HEK293 (cell line): ENCODE measurements around the gene SNAPC4.

ENCODE experiments used
- CTCF ChIA-PET: fragments of 350-600 bp; formaldehyde crosslinking; extraction: SDS; loops from one replicate; lab custom pipeline; 2021; ENCODE audit warnings: antibody characterized with exemption; lab: Yijun Ruan, JAX
- POLR2A ChIA-PET: fragments of 300-600 bp; formaldehyde crosslinking; extraction: SDS; loops from one replicate; lab custom pipeline; 2020; ENCODE audit warnings: antibody characterized with exemption, inconsistent platforms; lab: Yijun Ruan, JAX
- H3K27ac ChIP-seq: fragments of 200-500 bp; sonication (Bioruptor generic); 2 replicates; pipeline ENCODE4 v1.5.1; 2014; ENCODE audit warnings: low read depth, low read length, control low read depth, inconsistent platforms; ENCODE audit errors: extremely low read depth
- H3K36me3 ChIP-seq, 2 experiments: fragments of 200-500 bp in 1 of 2; sonication (Bioruptor generic) in 1 of 2; 1 replicate in 1 of 2; 2 replicates in 1 of 2; pipeline ENCODE4 v1.5.1; 2014 to 2017; ENCODE audit warnings: inconsistent platforms in 2 of 2, low read length in 2 of 2; ENCODE audit not compliant: control insufficient read depth in 2 of 2, insufficient read depth in 1 of 2
- H3K4me1 ChIP-seq: fragments of 200-500 bp; sonication (Bioruptor generic); 2 replicates; pipeline ENCODE4 v1.5.1; 2014; ENCODE audit warnings: mild to moderate bottlenecking, low read length, inconsistent platforms; ENCODE audit not compliant: control insufficient read depth, insufficient read depth
- H3K4me3 ChIP-seq: 2 replicates; pipeline ENCODE4 v1.5.1; 2011; ENCODE audit warnings: low read depth, mild to moderate bottlenecking, control low read depth, low read length, moderate library complexity
- H3K9me3 ChIP-seq: fragments of 200-500 bp; sonication (Bioruptor generic); 2 replicates; pipeline ENCODE4 v1.5.1; 2014; ENCODE audit warnings: low read depth, low read length, inconsistent platforms; ENCODE audit not compliant: control insufficient read depth, insufficient read depth
- BCL11B ChIP-seq: fragments of 450-650 bp; formaldehyde crosslinking; IDR thresholded peaks from 2 replicates; pipeline ENCODE4 v1.5.1; 2016; ENCODE audit warnings: low read depth, missing biosample characterization, missing genetic modification characterization
- EGR2 ChIP-seq: fragments of 450-650 bp; formaldehyde crosslinking; IDR thresholded peaks from 2 replicates; pipeline ENCODE4 v1.5.1; 2016; ENCODE audit warnings: low read depth, missing biosample characterization, missing genetic modification characterization
- FEZF1 ChIP-seq: fragments of 450-650 bp; formaldehyde crosslinking; IDR thresholded peaks from 2 replicates; pipeline ENCODE4 v1.5.1; 2016; ENCODE audit warnings: missing biosample characterization, missing genetic modification characterization
- GLI4 ChIP-seq: fragments of 450-650 bp; formaldehyde crosslinking; IDR thresholded peaks from 2 replicates; pipeline ENCODE4 v1.5.1; 2016; ENCODE audit warnings: missing biosample characterization, missing genetic modification characterization
- GLIS2 ChIP-seq: fragments of 450-650 bp; formaldehyde crosslinking; IDR thresholded peaks from 2 replicates; pipeline ENCODE4 v1.5.1; 2016; ENCODE audit warnings: missing biosample characterization, missing genetic modification characterization
- KLF1 ChIP-seq: fragments of 450-650 bp; formaldehyde crosslinking; IDR thresholded peaks from 2 replicates; pipeline ENCODE4 v1.5.1; 2016; ENCODE audit warnings: missing biosample characterization, missing genetic modification characterization
- MEIS1 ChIP-seq: sonication (generic); formaldehyde crosslinking; IDR thresholded peaks from 2 replicates; pipeline ENCODE4 v1.8.1; 2022; ENCODE audit warnings: missing genetic modification reagents, mild to moderate bottlenecking, borderline replicate concordance
- ZBTB1 ChIP-seq: fragments of 450-650 bp; formaldehyde crosslinking; IDR thresholded peaks from 2 replicates; pipeline ENCODE4 v1.5.1; 2016; ENCODE audit warnings: missing biosample characterization, missing genetic modification characterization
- ZBTB21 ChIP-seq: fragments of 450-650 bp; formaldehyde crosslinking; IDR thresholded peaks from 2 replicates; pipeline ENCODE4 v1.5.1; 2017; ENCODE audit warnings: missing biosample characterization, missing genetic modification characterization
- ZNF133 ChIP-seq: fragments of 450-650 bp; formaldehyde crosslinking; IDR thresholded peaks from 2 replicates; pipeline ENCODE4 v1.5.1; 2016; ENCODE audit warnings: missing biosample characterization, missing genetic modification characterization
- ZNF23 ChIP-seq: fragments of 450-650 bp; formaldehyde crosslinking; IDR thresholded peaks from 2 replicates; pipeline ENCODE4 v1.5.1; 2016; ENCODE audit warnings: missing biosample characterization, missing genetic modification characterization, borderline replicate concordance
- ZNF24 ChIP-seq: fragments of 450-650 bp; formaldehyde crosslinking; IDR thresholded peaks from 2 replicates; pipeline ENCODE4 v1.5.1; 2016; ENCODE audit warnings: missing biosample characterization, missing genetic modification characterization
- ZNF266 ChIP-seq: fragments of 450-650 bp; formaldehyde crosslinking; IDR thresholded peaks from 2 replicates; pipeline ENCODE4 v1.5.1; 2016; ENCODE audit warnings: missing biosample characterization, missing genetic modification characterization, low read depth
- ZNF423 ChIP-seq: fragments of 450-650 bp; formaldehyde crosslinking; IDR thresholded peaks from 2 replicates; pipeline ENCODE4 v1.5.1; 2016; ENCODE audit warnings: missing biosample characterization, missing genetic modification characterization
- ZNF558 ChIP-seq: fragments of 450-650 bp; formaldehyde crosslinking; IDR thresholded peaks from 2 replicates; pipeline ENCODE4 v1.5.1; 2016; ENCODE audit warnings: missing biosample characterization, missing genetic modification characterization
- ZNF571 ChIP-seq: fragments of 450-650 bp; formaldehyde crosslinking; IDR thresholded peaks from 2 replicates; pipeline ENCODE4 v1.5.0; 2017; ENCODE audit warnings: missing biosample characterization, missing genetic modification characterization
- ZNF660 ChIP-seq: fragments of 450-650 bp; IDR thresholded peaks from 2 replicates; pipeline ENCODE4 v1.5.1; 2018; ENCODE audit warnings: missing biosample characterization, mild to moderate bottlenecking, missing genetic modification characterization
- TF ChIP-seq, protein P1 (sequence below): fragments of 450-650 bp; formaldehyde crosslinking; IDR thresholded peaks from 2 replicates; pipeline ENCODE4 v1.5.1; 2016; ENCODE audit warnings: missing biosample characterization, missing genetic modification characterization
- TF ChIP-seq, protein P2 (sequence below): fragments of 450-650 bp; formaldehyde crosslinking; IDR thresholded peaks from 2 replicates; pipeline ENCODE4 v1.5.1; 2016; ENCODE audit warnings: missing biosample characterization, missing genetic modification characterization
- TF ChIP-seq, protein P3 (sequence below): fragments of 450-650 bp; formaldehyde crosslinking; IDR thresholded peaks from 2 replicates; pipeline ENCODE4; 2016; ENCODE audit warnings: missing biosample characterization, missing genetic modification characterization
- TF ChIP-seq, protein P4 (sequence below): fragments of 450-650 bp; formaldehyde crosslinking; IDR thresholded peaks from 2 replicates; pipeline ENCODE4 v1.5.1; 2016; ENCODE audit warnings: missing biosample characterization, missing genetic modification characterization, borderline replicate concordance

SNAPC4 gene

DNA sequence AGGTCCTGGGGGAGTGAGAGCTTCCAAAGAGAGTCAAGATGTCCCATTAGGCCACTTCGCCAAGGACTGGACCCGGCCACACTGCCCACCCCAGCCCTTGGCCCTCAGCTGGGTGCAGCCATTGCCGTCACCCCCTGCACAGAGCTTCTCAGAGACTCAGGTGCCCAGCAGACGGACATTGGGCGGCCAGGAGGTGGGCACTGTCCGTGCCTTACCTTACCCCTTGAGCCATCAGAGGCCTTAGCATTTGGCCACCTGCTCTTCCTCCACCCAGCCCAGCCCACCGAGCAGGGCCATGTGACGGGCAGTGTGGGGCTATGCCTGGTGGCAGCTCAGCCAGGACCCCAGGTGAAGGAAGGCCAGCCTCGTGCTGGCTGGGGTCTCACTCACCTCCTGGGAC, 33.1 kb downstream of the SNAPC4 start:
- CTCF ChIA-PET: interaction anchor here (0.7 to 2.3 kb wide), 5 partner anchors 27 to 265 kb away, joined by 3 to 9 read pairs (median 7); no protein-coding TSS in a partner anchor

DNA sequence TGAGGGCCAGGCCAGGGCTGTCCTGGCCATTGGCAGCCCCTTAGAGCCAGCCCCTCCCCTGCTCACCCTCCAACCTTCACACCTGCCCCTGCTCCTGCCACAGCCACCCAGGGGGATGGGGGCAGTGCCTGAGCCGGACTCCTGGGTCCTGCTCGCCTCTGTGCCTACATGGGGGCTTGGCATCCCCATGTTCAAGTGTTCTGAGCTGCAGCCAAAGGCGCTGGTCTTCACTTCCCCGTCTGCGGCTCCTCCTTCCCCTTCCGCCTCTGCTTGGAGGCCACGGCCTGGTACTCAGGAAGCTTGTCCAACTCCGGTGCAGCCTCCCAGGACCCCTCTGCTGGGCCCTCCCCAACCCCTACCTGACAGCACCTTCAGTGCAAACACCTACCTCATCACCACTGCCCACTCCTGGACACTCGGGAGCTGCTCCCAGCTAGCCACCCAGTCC, 34.2 kb downstream of the SNAPC4 start:
- ChIA-PET CTCF (interaction anchor here (0.7 to 2.3 kb wide), 4 partner anchors 11 to 53 kb away, joined by 3 to 9 read pairs (median 8); no protein-coding TSS in a partner anchor), POLR2A (interaction anchor here (0.5 to 1.7 kb wide), 8 partner anchors 9 to 89 kb away, joined by 3 to 7 read pairs (median 3); no protein-coding TSS in a partner anchor)
- Histone ChIP-seq H3K4me3 (no peak overlapping the region), H3K27ac (no peak overlapping the region), H3K4me1 (no peaks in the 10 kb centered on the region; the same call in 1 of the 2 replicates), H3K36me3 (no peaks in the 10 kb centered on the region), H3K9me3 (no peaks in the 10 kb centered on the region)
- TF ChIP-seq ZNF133 (tag by site-specific recombination): no peak
- TF ChIP-seq, protein P1, sequence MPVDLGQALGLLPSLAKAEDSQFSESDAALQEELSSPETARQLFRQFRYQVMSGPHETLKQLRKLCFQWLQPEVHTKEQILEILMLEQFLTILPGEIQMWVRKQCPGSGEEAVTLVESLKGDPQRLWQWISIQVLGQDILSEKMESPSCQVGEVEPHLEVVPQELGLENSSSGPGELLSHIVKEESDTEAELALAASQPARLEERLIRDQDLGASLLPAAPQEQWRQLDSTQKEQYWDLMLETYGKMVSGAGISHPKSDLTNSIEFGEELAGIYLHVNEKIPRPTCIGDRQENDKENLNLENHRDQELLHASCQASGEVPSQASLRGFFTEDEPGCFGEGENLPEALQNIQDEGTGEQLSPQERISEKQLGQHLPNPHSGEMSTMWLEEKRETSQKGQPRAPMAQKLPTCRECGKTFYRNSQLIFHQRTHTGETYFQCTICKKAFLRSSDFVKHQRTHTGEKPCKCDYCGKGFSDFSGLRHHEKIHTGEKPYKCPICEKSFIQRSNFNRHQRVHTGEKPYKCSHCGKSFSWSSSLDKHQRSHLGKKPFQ (tag by site-specific recombination): no peak
- TF ChIP-seq ZBTB1: no peak
- TF ChIP-seq, protein P2, sequence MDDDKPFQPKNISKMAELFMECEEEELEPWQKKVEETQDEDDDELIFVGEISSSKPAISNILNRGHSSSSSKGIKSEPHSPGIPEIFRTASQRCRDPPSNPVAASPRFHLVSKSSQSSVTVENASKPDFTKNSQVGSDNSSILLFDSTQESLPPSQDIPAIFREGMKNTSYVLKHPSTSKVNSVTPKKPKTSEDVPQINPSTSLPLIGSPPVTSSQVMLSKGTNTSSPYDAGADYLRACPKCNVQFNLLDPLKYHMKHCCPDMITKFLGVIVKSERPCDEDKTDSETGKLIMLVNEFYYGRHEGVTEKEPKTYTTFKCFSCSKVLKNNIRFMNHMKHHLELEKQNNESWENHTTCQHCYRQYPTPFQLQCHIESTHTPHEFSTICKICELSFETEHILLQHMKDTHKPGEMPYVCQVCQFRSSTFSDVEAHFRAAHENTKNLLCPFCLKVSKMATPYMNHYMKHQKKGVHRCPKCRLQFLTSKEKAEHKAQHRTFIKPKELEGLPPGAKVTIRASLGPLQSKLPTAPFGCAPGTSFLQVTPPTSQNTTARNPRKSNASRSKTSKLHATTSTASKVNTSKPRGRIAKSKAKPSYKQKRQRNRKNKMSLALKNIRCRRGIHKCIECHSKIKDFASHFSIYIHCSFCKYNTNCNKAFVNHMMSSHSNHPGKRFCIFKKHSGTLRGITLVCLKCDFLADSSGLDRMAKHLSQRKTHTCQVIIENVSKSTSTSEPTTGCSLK (tag by site-specific recombination): no peak
- no peak for TF ChIP-seq ZNF24 (tag by site-specific recombination)
- TF ChIP-seq MEIS1 (CRISPR knock-in tag): no peak
- TF ChIP-seq, protein P3, sequence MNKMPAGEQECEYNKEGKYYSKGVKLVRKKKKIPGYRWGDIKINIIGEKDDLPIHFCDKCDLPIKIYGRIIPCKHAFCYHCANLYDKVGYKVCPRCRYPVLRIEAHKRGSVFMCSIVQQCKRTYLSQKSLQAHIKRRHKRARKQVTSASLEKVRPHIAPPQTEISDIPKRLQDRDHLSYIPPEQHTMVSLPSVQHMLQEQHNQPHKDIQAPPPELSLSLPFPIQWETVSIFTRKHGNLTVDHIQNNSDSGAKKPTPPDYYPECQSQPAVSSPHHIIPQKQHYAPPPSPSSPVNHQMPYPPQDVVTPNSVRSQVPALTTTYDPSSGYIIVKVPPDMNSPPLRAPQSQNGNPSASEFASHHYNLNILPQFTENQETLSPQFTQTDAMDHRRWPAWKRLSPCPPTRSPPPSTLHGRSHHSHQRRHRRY (tag by site-specific recombination): no peak
- no peak for TF ChIP-seq BCL11B (tag by site-specific recombination)

More for the DNA sequence above, 33.1 kb downstream of the SNAPC4 start:
- no peak for TF ChIP-seq ZNF571 (tag by site-specific recombination)
- no peak for TF ChIP-seq ZNF133 (tag by site-specific recombination)
- no peak for TF ChIP-seq ZNF266 (tag by site-specific recombination)
- H3K4me3 ChIP-seq: no peak overlapping the region
- no peaks in the 10 kb centered on the region for H3K36me3 ChIP-seq
- POLR2A ChIA-PET: interaction anchor here (0.6 to 1.7 kb wide), 5 partner anchors 8 to 112 kb away, joined by 3 to 7 read pairs (median 4); no protein-coding TSS in a partner anchor
- no peaks in the 10 kb centered on the region; the same call in 1 of the 2 replicates for H3K4me1 ChIP-seq
- no peaks in the 10 kb centered on the region for H3K9me3 ChIP-seq
- no peak overlapping the region for H3K27ac ChIP-seq

DNA sequence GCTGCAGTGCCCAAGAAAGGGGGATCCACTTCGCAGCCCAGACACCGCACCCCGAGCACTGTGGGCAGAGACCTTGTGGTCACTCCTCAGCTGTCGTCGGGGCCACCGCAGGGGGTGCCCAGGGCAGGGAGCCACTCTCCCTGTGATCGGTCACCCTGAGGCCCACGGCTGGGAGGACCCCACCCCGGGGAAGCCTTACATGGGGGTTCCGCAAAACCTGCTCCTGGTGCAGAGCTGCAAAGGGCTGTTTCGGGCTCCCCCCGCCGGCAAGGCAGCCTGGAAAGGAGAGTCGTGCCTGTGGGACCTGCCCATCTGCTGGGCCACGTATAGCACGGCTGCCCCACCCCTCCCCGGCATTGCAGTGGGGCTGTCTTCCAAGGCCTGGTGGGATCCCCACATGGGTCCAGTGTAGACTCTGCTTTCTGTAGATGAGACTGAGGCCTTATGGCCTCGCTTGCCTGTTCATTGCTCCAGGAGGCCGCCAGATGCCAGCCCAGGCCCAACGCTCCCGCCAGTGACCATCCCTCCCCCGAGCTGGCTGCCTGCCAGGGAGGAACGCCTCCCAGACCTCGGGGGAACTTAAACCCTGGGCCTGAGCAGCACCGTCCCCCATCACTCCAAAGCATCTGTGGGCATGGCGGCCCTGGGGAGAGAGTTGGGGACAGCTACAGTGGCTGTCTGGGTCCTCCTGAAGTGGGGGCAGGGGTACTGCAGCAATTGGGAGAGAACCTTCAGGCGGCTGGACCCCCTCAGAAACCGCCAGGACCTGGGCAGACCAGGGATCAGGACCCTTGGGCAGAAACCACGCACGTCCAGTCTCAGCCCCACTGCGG, 34.8 kb downstream of the SNAPC4 start:
- CTCF ChIA-PET: interaction anchor here (0.5 to 2.3 kb wide), 4 partner anchors 26 to 225 kb away, joined by 3 to 9 read pairs (median 6); no protein-coding TSS in a partner anchor
- TF ChIP-seq EGR2 (tag by site-specific recombination) (no peak), ZNF23 (no peak), GLIS2 (tag by site-specific recombination) (peak; percentile 27; the same call in 1 of the 2 replicates), FEZF1 (tag by site-specific recombination) (no peak), ZNF423 (tag by site-specific recombination) (no peak), GLI4 (no peak), ZBTB21 (no peak), ZNF266 (tag by site-specific recombination) (no peak), ZNF558 (tag by site-specific recombination) (no peak), KLF1 (tag by site-specific recombination) (0 out of 2 replicates have a peak, but pooled peaks have one; percentile 13), ZNF660 (tag by site-specific recombination) (no peak)
- TF ChIP-seq, protein P4, sequence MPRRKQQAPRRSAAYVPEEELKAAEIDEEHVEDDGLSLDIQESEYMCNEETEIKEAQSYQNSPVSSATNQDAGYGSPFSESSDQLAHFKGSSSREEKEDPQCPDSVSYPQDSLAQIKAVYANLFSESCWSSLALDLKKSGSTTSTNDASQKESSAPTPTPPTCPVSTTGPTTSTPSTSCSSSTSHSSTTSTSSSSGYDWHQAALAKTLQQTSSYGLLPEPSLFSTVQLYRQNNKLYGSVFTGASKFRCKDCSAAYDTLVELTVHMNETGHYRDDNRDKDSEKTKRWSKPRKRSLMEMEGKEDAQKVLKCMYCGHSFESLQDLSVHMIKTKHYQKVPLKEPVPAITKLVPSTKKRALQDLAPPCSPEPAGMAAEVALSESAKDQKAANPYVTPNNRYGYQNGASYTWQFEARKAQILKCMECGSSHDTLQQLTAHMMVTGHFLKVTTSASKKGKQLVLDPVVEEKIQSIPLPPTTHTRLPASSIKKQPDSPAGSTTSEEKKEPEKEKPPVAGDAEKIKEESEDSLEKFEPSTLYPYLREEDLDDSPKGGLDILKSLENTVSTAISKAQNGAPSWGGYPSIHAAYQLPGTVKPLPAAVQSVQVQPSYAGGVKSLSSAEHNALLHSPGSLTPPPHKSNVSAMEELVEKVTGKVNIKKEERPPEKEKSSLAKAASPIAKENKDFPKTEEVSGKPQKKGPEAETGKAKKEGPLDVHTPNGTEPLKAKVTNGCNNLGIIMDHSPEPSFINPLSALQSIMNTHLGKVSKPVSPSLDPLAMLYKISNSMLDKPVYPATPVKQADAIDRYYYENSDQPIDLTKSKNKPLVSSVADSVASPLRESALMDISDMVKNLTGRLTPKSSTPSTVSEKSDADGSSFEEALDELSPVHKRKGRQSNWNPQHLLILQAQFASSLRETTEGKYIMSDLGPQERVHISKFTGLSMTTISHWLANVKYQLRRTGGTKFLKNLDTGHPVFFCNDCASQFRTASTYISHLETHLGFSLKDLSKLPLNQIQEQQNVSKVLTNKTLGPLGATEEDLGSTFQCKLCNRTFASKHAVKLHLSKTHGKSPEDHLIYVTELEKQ (tag by site-specific recombination): no peak

More for the DNA sequence above, 34.8 kb downstream of the SNAPC4 start:
- no peaks in the 10 kb centered on the region for H3K9me3 ChIP-seq
- no peaks in the 10 kb centered on the region; the same call in 1 of the 2 replicates for H3K4me1 ChIP-seq
- no peak overlapping the region for H3K4me3 ChIP-seq
- H3K27ac ChIP-seq: no peak overlapping the region
- no peaks in the 10 kb centered on the region for H3K36me3 ChIP-seq
- POLR2A ChIA-PET: interaction anchor here (0.8 to 1.0 kb wide), 2 partner anchors 11 to 17 kb away, joined by 3 read pairs; no protein-coding TSS in a partner anchor
